Neural cell (in vitro differentiated cells): ENCODE measurements around the gene WFDC1. TPM values are rescaled to one million over a fixed set of nuclear protein-coding genes. Genes with fewer than 3 reads are reported as not detected.

ENCODE experiments used
- H2AFZ ChIP-seq: fragments of 200-600, 300-800 bp; sonication (generic), shearing (Covaris generic); 2 replicates; pipeline ENCODE4 v1.6.0; 2014; ENCODE audit warnings: low read depth, mild to moderate bottlenecking, antibody characterized with exemption, low read length, moderate library complexity
- H3F3A ChIP-seq: fragments of 200-600 bp; shearing (Covaris generic); 2 replicates; pipeline ENCODE4 v1.6.1; 2016; ENCODE audit warnings: mild to moderate bottlenecking, moderate library complexity, mixed read lengths, antibody characterized with exemption, low read length; ENCODE audit not compliant: insufficient read depth, poor library complexity, severe bottlenecking
- H3K27ac ChIP-seq: fragments of 200-600, 300-800 bp; sonication (generic), shearing (Covaris generic); 2 replicates; pipeline ENCODE4 v1.5.1; 2014; ENCODE audit warnings: mild to moderate bottlenecking, low read length, moderate library complexity
- H3K27me3 ChIP-seq: fragments of 300-800, 200-600 bp; sonication (generic), shearing (Covaris generic); 2 replicates; pipeline ENCODE4 v1.6.0; 2014; ENCODE audit warnings: mild to moderate bottlenecking, low read depth, low read length, moderate library complexity; ENCODE audit not compliant: insufficient read depth
- H3K36me3 ChIP-seq: fragments of 300-800, 200-600 bp; sonication (generic), shearing (Covaris generic); 2 replicates; pipeline ENCODE4 v1.5.1; 2014; ENCODE audit warnings: mild to moderate bottlenecking, antibody characterized with exemption, low read length, moderate library complexity; ENCODE audit not compliant: insufficient read depth
- H3K4me2 ChIP-seq: fragments of 300-800, 200-600 bp; sonication (generic), shearing (Covaris generic); 2 replicates; pipeline ENCODE4 v1.6.0; 2014; ENCODE audit warnings: mild to moderate bottlenecking, low read length
- H3K4me3 ChIP-seq: fragments of 300-800, 200-600 bp; sonication (generic), shearing (Covaris generic); 2 replicates; pipeline ENCODE4 v1.5.1; 2014; ENCODE audit warnings: mild to moderate bottlenecking, low read length, moderate library complexity
- H3K79me2 ChIP-seq: fragments of 200-600 bp; shearing (Covaris generic); replicated peaks from 2 replicates; pipeline ENCODE4 v1.6.0; 2014; ENCODE audit warnings: mild to moderate bottlenecking, low read length, moderate library complexity; ENCODE audit not compliant: insufficient read depth
- H3K9ac ChIP-seq: fragments of 300-800, 200-600 bp; sonication (generic), shearing (Covaris generic); 2 replicates; pipeline ENCODE4 v1.6.1; 2016; ENCODE audit warnings: mild to moderate bottlenecking, low read length, mixed read lengths
- H3K9me2 ChIP-seq: fragments of 200-600 bp; shearing (Covaris generic); 2 replicates; pipeline ENCODE4 v1.6.1; 2016; ENCODE audit warnings: mild to moderate bottlenecking, low read length, mixed read lengths; ENCODE audit not compliant: insufficient read depth
- H3K9me3 ChIP-seq: fragments of 200-600, 300-800 bp; sonication (generic), shearing (Covaris generic); 2 replicates; pipeline ENCODE4 v1.6.1; 2016; ENCODE audit warnings: mild to moderate bottlenecking, mixed run types, low read length, moderate library complexity, mixed read lengths
- H4K20me1 ChIP-seq: fragments of 200-600 bp; shearing (Covaris generic); 2 replicates; pipeline ENCODE4 v1.6.1; 2016; ENCODE audit warnings: mild to moderate bottlenecking, mixed run types; ENCODE audit not compliant: insufficient read depth
- CTCF ChIP-seq: fragments of 450-650 bp; IDR thresholded peaks from 2 replicates; pipeline ENCODE4 v1.5.1; 2014; ENCODE audit warnings: antibody characterized with exemption, mild to moderate bottlenecking, moderate library complexity; ENCODE audit not compliant: poor library complexity, severe bottlenecking
- EP300 ChIP-seq: fragments of 450-650 bp; conservative IDR thresholded peaks from 2 replicates; pipeline ENCODE4 v1.6.1; 2014; ENCODE audit warnings: antibody characterized with exemption, mild to moderate bottlenecking, moderate library complexity; ENCODE audit not compliant: poor library complexity, severe bottlenecking
- EZH2 ChIP-seq: fragments of 200-600, 300-800 bp; shearing (Covaris generic), sonication (generic); IDR thresholded peaks from 2 replicates; pipeline ENCODE4 v1.6.1; 2014; ENCODE audit warnings: antibody characterized with exemption, low read length, borderline replicate concordance, mild to moderate bottlenecking; ENCODE audit not compliant: insufficient read depth, poor library complexity, severe bottlenecking
- MXI1 ChIP-seq: fragments of 450-650 bp; conservative IDR thresholded peaks from 2 replicates; pipeline ENCODE4 v1.6.1; 2014; ENCODE audit warnings: antibody characterized with exemption, mild to moderate bottlenecking; ENCODE audit not compliant: poor library complexity, severe bottlenecking
- POLR2AphosphoS5 ChIP-seq: IDR thresholded peaks from 2 replicates; pipeline ENCODE4 v1.6.1; 2012
- RAD21 ChIP-seq: fragments of 450-650 bp; conservative IDR thresholded peaks from 2 replicates; pipeline ENCODE4 v1.6.1; 2014; ENCODE audit warnings: antibody characterized with exemption, mild to moderate bottlenecking, moderate library complexity
- REST ChIP-seq: IDR thresholded peaks from 2 replicates; pipeline ENCODE4 v1.6.1; 2012; ENCODE audit warnings: borderline replicate concordance
- SMC3 ChIP-seq: fragments of 450-650 bp; conservative IDR thresholded peaks from 2 replicates; pipeline ENCODE4 v1.6.1; 2014; ENCODE audit warnings: antibody characterized with exemption, mild to moderate bottlenecking, moderate library complexity; ENCODE audit not compliant: poor library complexity
- TAF1 ChIP-seq: IDR thresholded peaks from 2 replicates; pipeline ENCODE4 v1.6.1; 2012; ENCODE audit warnings: low read depth
- polyA plus RNA-seq: library from polyadenylated mRNA; depleted of rRNA; stranded (reverse); fragments of >200 nt; gene quantifications from 2 replicates; pipeline ENCODE4 v1.2.3, GENCODE V29; 2014

WFDC1 gene
- polyA plus RNA-seq, 1 donor from 2014 or later, result not detected

GRCh38 chr16:84274515-84274914 is 20.2 kb upstream of the WFDC1 start:
- no peaks in the 10 kb centered on the region for H3K9me2 ChIP-seq
- no peaks in the 10 kb centered on the region for H3F3A ChIP-seq
- H3K4me3 ChIP-seq, result no peak overlapping the region
- no peaks in the 10 kb centered on the region for H3K27me3 ChIP-seq
- TF ChIP-seq TAF1, result no peak
- TF ChIP-seq EP300, result no peak
- TF ChIP-seq REST, result no peak
- TF ChIP-seq RAD21, result no peak
- H3K79me2 ChIP-seq, result no peaks in the 10 kb centered on the region
- H3K36me3 ChIP-seq, result no peaks in the 10 kb centered on the region
- H2AFZ ChIP-seq, result no peak overlapping the region
- H4K20me1 ChIP-seq, result no peaks in the 10 kb centered on the region
- H3K9me3 ChIP-seq, result no peaks in the 10 kb centered on the region
- H3K4me2 ChIP-seq, result no peak overlapping the region
- no peak overlapping the region for H3K27ac ChIP-seq
- H3K9ac ChIP-seq, result no peak overlapping the region

GRCh38 chr16:84275585-84276151 is 19.0 kb upstream of the WFDC1 start:
- no peaks in the 10 kb centered on the region for H3K36me3 ChIP-seq
- no peaks in the 10 kb centered on the region for H3K9me3 ChIP-seq
- H3K4me3 ChIP-seq, result no peak overlapping the region
- no peak overlapping the region for H3K9ac ChIP-seq
- no peaks in the 10 kb centered on the region for H3K79me2 ChIP-seq
- no peak overlapping the region for H2AFZ ChIP-seq
- no peaks in the 10 kb centered on the region for H3K27me3 ChIP-seq
- H4K20me1 ChIP-seq, result no peaks in the 10 kb centered on the region
- H3K9me2 ChIP-seq, result no peaks in the 10 kb centered on the region
- H3K27ac ChIP-seq, result no peak overlapping the region
- H3F3A ChIP-seq, result no peaks in the 10 kb centered on the region
- H3K4me2 ChIP-seq, result no peak overlapping the region
- TF ChIP-seq RAD21 (no peak), TAF1 (no peak), SMC3 (no peak), CTCF (no peak), EZH2 (no peak), REST (no peak), POLR2AphosphoS5 (no peak), MXI1 (no peak), EP300 (no peak)
